OCI-LY1 (cell line): ENCODE data around the gene NKAP.

Experiments
- CTCF ChIP-seq: fragments of 200-600 bp; sonication (generic), shearing (Covaris generic); IDR thresholded peaks from 2 replicates; pipeline ENCODE4 v1.5.1; 2017; ENCODE audit warnings: mild to moderate bottlenecking, antibody characterized with exemption, low read length, moderate library complexity, mixed read lengths
- EZH2 ChIP-seq: fragments of 200-600 bp; sonication (generic), shearing (Covaris generic); IDR thresholded peaks from 2 replicates; pipeline ENCODE4 v1.8.0; 2017; ENCODE audit warnings: borderline replicate concordance, mixed run types, mild to moderate bottlenecking, antibody characterized with exemption, low read length, moderate library complexity, mixed read lengths

- no peak for TF ChIP-seq CTCF
- TF ChIP-seq EZH2 = no peak
Measured at GRCh38 chrX:119919835-119920585, 23.5 kb downstream of the NKAP start.
